Type B pancreatic cell (in vitro differentiated cells): ENCODE data around the gene USP43. TPM values are rescaled to one million over a fixed set of nuclear protein-coding genes. Genes with fewer than 3 reads are reported as not detected.
"Not testable (repeated sequence)": the region's sequence is repeated elsewhere in the genome, so short reads cannot be mapped to it uniquely, and the experiment has no call there.

Experiments
- DNase-seq: peaks from one replicate; pipeline ENCODE4 v3.0.0; 2021; ENCODE audit warnings: mixed read lengths; ENCODE audit not compliant: unreplicated experiment; ENCODE audit errors: extremely low spot score
- H3K27ac Mint-ChIP-seq: 2 replicates; pipeline ENCODE4 v1.8.0; 2021; ENCODE audit warnings: mild to moderate bottlenecking, mixed read lengths
- H3K27me3 Mint-ChIP-seq: 2 replicates; pipeline ENCODE4 v1.8.0; 2021; ENCODE audit warnings: mixed read lengths
- H3K36me3 Mint-ChIP-seq: 2 replicates; pipeline ENCODE4 v1.8.0; 2021; ENCODE audit warnings: mixed read lengths
- H3K4me1 Mint-ChIP-seq: one replicate; pipeline ENCODE4 v1.8.0; 2021; ENCODE audit warnings: mixed read lengths; ENCODE audit not compliant: unreplicated experiment
- H3K4me3 Mint-ChIP-seq: 2 replicates; pipeline ENCODE4 v1.8.0; 2021; ENCODE audit warnings: mild to moderate bottlenecking, mixed read lengths
- H3K9me3 Mint-ChIP-seq: 2 replicates; pipeline ENCODE4 v1.8.0; 2021; ENCODE audit warnings: mixed read lengths
- CTCF ChIP-seq: fragments of 200-600 bp; sonication (generic); conservative IDR thresholded peaks from 2 replicates; pipeline ENCODE4 v1.5.0; 2021; ENCODE audit warnings: antibody characterized with exemption, mild to moderate bottlenecking
- long read RNA-seq: library from polyadenylated mRNA; unstranded; transcript quantifications from one replicate; pipeline ENCODE4 v2.0.0, GENCODE V29; 2020
- total RNA-seq: library from RNA; stranded (reverse); gene quantifications from 2 replicates; pipeline ENCODE4 v1.2.1, GENCODE V29; 2021; ENCODE audit warnings: low replicate concordance

The USP43 gene
- total RNA-seq = 6.6 and 16.9 TPM in 2 replicates
- long read RNA-seq, partial matches to known transcripts = 10 of 16 reads
- long read RNA-seq, other reads (novel, unspliced or antisense) = 5 of 16 reads

- H3K27ac Mint-ChIP-seq = peak within 1 kb of the TSS; percentile 99
- no peak for TF ChIP-seq CTCF
- peaks cover 4% of the 10 kb centered on the region for H3K36me3 Mint-ChIP-seq
- peak; percentile 77 for DNase-seq
- no peaks in the 10 kb centered on the region for H3K9me3 Mint-ChIP-seq
- peaks cover 27% of the 10 kb centered on the region for H3K27me3 Mint-ChIP-seq
- peaks cover 21% of the 10 kb centered on the region for H3K4me1 Mint-ChIP-seq
- H3K4me3 Mint-ChIP-seq = peak within 1 kb of the TSS; percentile 96
Observed at GRCh38 chr17:9644910-9645751, at the start of gene USP43. Gene USP43, plus strand, starts transcription at chr17:9645517. Its CDS starts 116 bp downstream, at chr17:9645633.

GRCh38 chr17:9597638-9598037 is 47.7 kb upstream of the USP43 start:
- H3K27me3 Mint-ChIP-seq, H3K4me3 Mint-ChIP-seq, H3K4me1 Mint-ChIP-seq, DNase-seq, H3K9me3 Mint-ChIP-seq, H3K36me3 Mint-ChIP-seq: not testable (repeated sequence)
- peak overlapping the region; percentile 18 for H3K27ac Mint-ChIP-seq

GRCh38 chr17:9598661-9599060 is 46.7 kb upstream of the USP43 start:
- H3K4me3 Mint-ChIP-seq = no peak overlapping the region
- H3K4me1 Mint-ChIP-seq = no peaks in the 10 kb centered on the region
- no peak for TF ChIP-seq CTCF

GRCh38 chr17:9604583-9604982 is 40.7 kb upstream of the USP43 start:
- not testable (repeated sequence) for DNase-seq, H3K27me3 Mint-ChIP-seq, H3K4me1 Mint-ChIP-seq, H3K9me3 Mint-ChIP-seq, H3K27ac Mint-ChIP-seq, H3K36me3 Mint-ChIP-seq, H3K4me3 Mint-ChIP-seq

More at GRCh38 chr17:9598661-9599060, 46.7 kb upstream of the USP43 start:
- no peaks in the 10 kb centered on the region for H3K9me3 Mint-ChIP-seq
- H3K27ac Mint-ChIP-seq = peak overlapping the region; percentile 56
- no peak for DNase-seq
- no peaks in the 10 kb centered on the region for H3K36me3 Mint-ChIP-seq
- H3K27me3 Mint-ChIP-seq = no peaks in the 10 kb centered on the region

- Mint-ChIP-seq H3K9me3 (no peaks in the 10 kb centered on the region), H3K36me3 (no peaks in the 10 kb centered on the region), H3K27me3 (peaks cover 7% of the 10 kb centered on the region), H3K27ac (no peak overlapping the region), H3K4me1 (no peaks in the 10 kb centered on the region), H3K4me3 (no peak overlapping the region)
- no peak for TF ChIP-seq CTCF
- DNase-seq = no peak
Observed at GRCh38 chr17:9606453-9606852, 38.9 kb upstream of the USP43 start.

GRCh38 chr17:9607058-9607457 is 38.3 kb upstream of the USP43 start:
- not testable (repeated sequence) for H3K9me3 Mint-ChIP-seq, H3K4me3 Mint-ChIP-seq, H3K27me3 Mint-ChIP-seq, H3K4me1 Mint-ChIP-seq, DNase-seq, H3K36me3 Mint-ChIP-seq, H3K27ac Mint-ChIP-seq

- DNase-seq = no peak
- TF ChIP-seq CTCF = no peak
- H3K4me1 Mint-ChIP-seq = no peaks in the 10 kb centered on the region
- no peaks in the 10 kb centered on the region for H3K36me3 Mint-ChIP-seq
- no peak overlapping the region for H3K4me3 Mint-ChIP-seq
- H3K27me3 Mint-ChIP-seq = peaks cover 4% of the 10 kb centered on the region
- H3K9me3 Mint-ChIP-seq = no peaks in the 10 kb centered on the region
- H3K27ac Mint-ChIP-seq = no peak overlapping the region
Observed at GRCh38 chr17:9611557-9611956, 33.8 kb upstream of the USP43 start.
